Gastroesophageal sphincter (tissue), 4 donors: ENCODE measurements around the gene UGP2. TPM values are rescaled to one million over a fixed set of nuclear protein-coding genes. Genes with fewer than 3 reads are reported as not detected.
A peak's percentile ranks its signal among the peaks of the same experiment; 100 is the strongest.

ENCODE experiments used
- ATAC-seq: fragments of 150-250 bp; one replicate; pipeline ENCODE4 v1.9.1; 2016; ENCODE audit warnings: mild to moderate bottlenecking, moderate library complexity
- H3K27ac ChIP-seq, 4 donors: fragments of 200-600 bp; sonication (generic) in 3 of 4; 1 replicate in 3 of 4; 2 replicates in 1 of 4; pipeline ENCODE4 v1.5.1; 2016 to 2019
- H3K27me3 ChIP-seq: fragments of 200-600 bp; sonication (generic); one replicate; pipeline ENCODE4 v1.5.1; 2019
- H3K36me3 ChIP-seq, 2 donors: fragments of 200-600 bp; sonication (generic); one replicate each; pipeline ENCODE4 v1.5.1; 2019; ENCODE audit warnings: control low read depth in 1 of 2
- H3K4me1 ChIP-seq, 3 donors: fragments of 200-600 bp; sonication (generic); 1 replicate in 2 of 3; 2 replicates in 1 of 3; pipeline ENCODE4 v1.5.1; 2016 to 2019; ENCODE audit warnings: control low read depth in 2 of 3
- H3K4me3 ChIP-seq, 2 donors: fragments of 200-600 bp; sonication (generic); one replicate each; pipeline ENCODE4 v1.5.1; 2019; ENCODE audit warnings: mild to moderate bottlenecking in 1 of 2, moderate library complexity in 1 of 2
- H3K9me3 ChIP-seq, 3 donors: fragments of 200-600 bp; sonication (generic); one replicate each; pipeline ENCODE4 v1.5.1; 2017 to 2019; ENCODE audit warnings: control low read depth in 2 of 3
- EP300 ChIP-seq: sonication (generic); formaldehyde crosslinking; IDR thresholded peaks from one replicate; pipeline ENCODE4 v1.6.1; 2017; ENCODE audit warnings: antibody characterized with exemption, mild to moderate bottlenecking
- POLR2A ChIP-seq, 2 donors: fragments of 450-650 bp; IDR thresholded peaks; one replicate each; pipeline ENCODE4 v1.6.1; 2017; ENCODE audit warnings: antibody characterized with exemption in 2 of 2, mild to moderate bottlenecking in 2 of 2, moderate library complexity in 1 of 2
- POLR2AphosphoS5 ChIP-seq: sonication (generic); formaldehyde crosslinking; IDR thresholded peaks from one replicate; pipeline ENCODE4 v1.6.1; 2017; ENCODE audit warnings: antibody characterized with exemption
- WGBS, 2 donors: methylation state at CpG; one replicate each; pipeline ENCODE4 v1.1.5; 2018; ENCODE audit warnings: low coverage in 1 of 2; 5-methylcytosine and 5-hydroxymethylcytosine counted together
- total RNA-seq, 4 donors: library from RNA; depleted of rRNA; stranded (reverse); fragments of >200 nt; gene quantifications; one replicate each; pipeline ENCODE4 v1.1.0, GENCODE V29; 2016
- TF ChIP-seq, protein P1 (sequence below), 4 experiments: fragments of 200-600 bp in 2 of 4; fragments of 450-650 bp in 2 of 4; sonication (generic) in 1 of 4; IDR thresholded peaks; one replicate each; pipeline ENCODE4 v1.5.1; 2017 to 2019; ENCODE audit warnings: antibody characterized with exemption in 4 of 4, mild to moderate bottlenecking in 2 of 4, moderate library complexity in 2 of 4

The UGP2 gene
- total RNA-seq, 4 donors from 2014 or later = 151 to 222 (median 164) TPM

DNA sequence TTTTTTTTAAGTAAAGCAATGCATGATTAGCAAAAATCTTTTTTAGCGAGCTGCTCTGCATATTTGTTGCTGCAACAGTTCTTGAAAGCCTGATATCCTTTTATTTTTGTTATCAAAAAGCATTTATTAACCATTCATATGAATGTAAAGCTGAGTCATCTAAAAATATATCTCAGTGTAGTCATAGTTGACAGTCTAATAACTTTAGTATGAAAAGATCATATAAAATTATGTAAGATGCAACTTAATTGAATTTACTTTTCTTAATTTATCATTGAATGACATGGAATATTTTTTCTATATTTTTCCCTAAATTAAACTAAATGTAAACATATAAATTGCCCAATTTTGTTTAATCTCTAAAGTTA lies 8.5 kb downstream of the UGP2 start:
- Histone ChIP-seq H3K27me3 (no peaks in the 10 kb centered on the region), H3K27ac (no peak overlapping the region), H3K36me3 (no peaks in the 10 kb centered on the region), H3K4me3 (no peak overlapping the region), H3K4me1 (peaks cover 18 to 69% (median 37%) of the 10 kb centered on the region in 3 donors), H3K9me3 (no peaks in the 10 kb centered on the region)
- TF ChIP-seq POLR2A (IDR thresholded peaks at IDR 0.05) (no peak), EP300 (no peak), POLR2AphosphoS5 (no peak)
- TF ChIP-seq, protein P1, sequence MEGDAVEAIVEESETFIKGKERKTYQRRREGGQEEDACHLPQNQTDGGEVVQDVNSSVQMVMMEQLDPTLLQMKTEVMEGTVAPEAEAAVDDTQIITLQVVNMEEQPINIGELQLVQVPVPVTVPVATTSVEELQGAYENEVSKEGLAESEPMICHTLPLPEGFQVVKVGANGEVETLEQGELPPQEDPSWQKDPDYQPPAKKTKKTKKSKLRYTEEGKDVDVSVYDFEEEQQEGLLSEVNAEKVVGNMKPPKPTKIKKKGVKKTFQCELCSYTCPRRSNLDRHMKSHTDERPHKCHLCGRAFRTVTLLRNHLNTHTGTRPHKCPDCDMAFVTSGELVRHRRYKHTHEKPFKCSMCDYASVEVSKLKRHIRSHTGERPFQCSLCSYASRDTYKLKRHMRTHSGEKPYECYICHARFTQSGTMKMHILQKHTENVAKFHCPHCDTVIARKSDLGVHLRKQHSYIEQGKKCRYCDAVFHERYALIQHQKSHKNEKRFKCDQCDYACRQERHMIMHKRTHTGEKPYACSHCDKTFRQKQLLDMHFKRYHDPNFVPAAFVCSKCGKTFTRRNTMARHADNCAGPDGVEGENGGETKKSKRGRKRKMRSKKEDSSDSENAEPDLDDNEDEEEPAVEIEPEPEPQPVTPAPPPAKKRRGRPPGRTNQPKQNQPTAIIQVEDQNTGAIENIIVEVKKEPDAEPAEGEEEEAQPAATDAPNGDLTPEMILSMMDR (IDR thresholded peaks at IDR 0.05) = no peak
- ATAC-seq = no peak
- WGBS, 2 donors = 67 to 69% methylated on average over 1 of the region's 1 CpG

DNA sequence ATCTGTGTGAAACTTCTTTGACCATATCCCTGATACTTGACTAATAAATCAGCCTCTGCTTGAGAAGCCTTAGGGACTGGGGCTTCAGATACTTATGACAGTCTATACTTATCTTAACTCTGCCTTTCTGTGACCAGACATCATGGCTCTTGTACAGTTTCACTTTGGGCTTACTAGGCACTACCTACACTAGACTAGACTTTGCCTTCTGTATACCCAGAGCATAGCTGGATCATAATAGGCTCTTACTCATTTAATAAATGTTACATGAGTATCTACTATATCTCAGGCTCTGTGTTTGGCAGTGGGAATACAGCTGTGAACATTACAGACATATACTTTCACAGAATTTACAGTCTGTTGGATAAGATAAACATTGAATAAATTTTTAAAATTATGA lies 9.0 kb downstream of the UGP2 start:
- Histone ChIP-seq H3K36me3 (no peaks in the 10 kb centered on the region), H3K27ac (no peak overlapping the region), H3K9me3 (no peaks in the 10 kb centered on the region), H3K27me3 (no peaks in the 10 kb centered on the region), H3K4me3 (no peak overlapping the region), H3K4me1 (peaks cover 18 to 64% (median 36%) of the 10 kb centered on the region in 3 donors)
- ATAC-seq = no peak
- TF ChIP-seq POLR2AphosphoS5 (no peak), EP300 (no peak), POLR2A (IDR thresholded peaks at IDR 0.05) (no peak)
- TF ChIP-seq, protein P1 (IDR thresholded peaks at IDR 0.05) = no peak

DNA sequence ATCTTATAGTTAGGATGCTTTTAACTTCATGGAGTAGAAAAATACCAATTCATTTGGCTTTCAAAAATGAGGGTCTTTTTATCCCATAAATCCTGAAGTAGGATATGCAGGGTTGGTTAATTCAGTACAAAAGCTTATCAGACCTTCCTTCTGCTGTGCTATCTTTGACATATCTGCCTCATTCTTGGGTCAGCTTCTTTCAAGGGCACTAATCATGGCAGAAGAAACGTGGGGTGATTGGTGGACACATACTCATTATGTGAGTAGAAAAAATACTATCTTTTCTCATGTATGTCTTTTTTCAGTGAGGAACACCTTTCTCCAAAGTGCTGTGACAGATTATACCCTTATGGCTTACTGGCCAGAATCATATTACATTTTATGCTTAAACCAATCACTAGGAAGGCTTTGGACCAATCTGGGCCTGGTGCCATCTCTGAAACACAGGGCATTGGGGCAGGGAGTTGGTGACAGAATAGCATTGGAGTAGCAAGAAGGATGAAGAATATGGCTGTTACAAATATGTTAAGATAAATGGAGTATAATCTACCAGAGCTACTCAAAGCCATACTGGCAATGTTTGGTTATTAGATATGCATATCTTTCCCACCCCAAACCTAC lies 10.1 kb downstream of the UGP2 start:
- ATAC-seq = no peak
- WGBS, 2 donors = 92 to 100% methylated on average over 1 of the region's 1 CpG

DNA sequence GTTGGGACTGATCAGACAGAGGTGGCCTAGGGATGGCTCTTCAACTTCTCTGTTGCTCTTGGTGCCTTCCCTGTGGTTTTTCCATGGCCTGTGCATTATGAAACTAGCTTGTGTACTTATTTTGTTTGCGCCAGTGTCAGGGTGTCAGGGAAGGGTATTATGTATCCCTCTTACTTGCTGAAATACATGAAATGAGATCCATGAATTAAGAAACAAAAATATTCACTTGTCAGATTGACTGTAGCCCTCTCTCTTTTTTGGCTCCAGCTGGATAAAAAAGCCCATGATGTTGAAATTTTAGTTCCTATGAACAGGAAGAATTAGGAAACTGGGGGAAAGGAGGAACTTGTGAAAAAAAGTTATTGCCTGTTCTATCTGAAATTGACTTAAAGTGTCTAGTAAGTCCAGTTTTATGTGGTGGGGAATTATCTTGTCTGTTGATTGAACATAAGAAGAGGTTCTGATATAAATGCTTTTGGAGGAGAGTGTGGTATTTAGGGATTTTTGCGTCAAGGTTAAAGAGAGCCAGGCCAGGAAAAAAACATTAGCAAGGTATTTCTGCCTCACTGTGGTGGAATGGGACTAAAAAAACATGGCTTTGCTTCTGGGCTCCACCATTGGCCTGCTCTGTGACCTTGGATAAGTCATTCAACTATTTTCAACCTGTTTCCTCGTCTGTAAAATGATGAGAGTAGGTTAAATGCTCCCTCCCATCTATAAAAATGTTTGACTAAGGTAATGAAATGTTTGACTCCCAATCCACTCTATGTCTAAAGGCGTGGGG lies 12.0 kb downstream of the UGP2 start:
- Histone ChIP-seq H3K9me3 (no peaks in the 10 kb centered on the region), H3K36me3 (peaks cover 5 to 26% of the 10 kb centered on the region in 2 donors), H3K4me1 (peaks cover 13 to 43% (median 31%) of the 10 kb centered on the region in 3 donors), H3K27ac (peak overlapping the region in 1 of 4 donors; percentile 1), H3K27me3 (no peaks in the 10 kb centered on the region), H3K4me3 (no peak overlapping the region)
- 79 to 92% methylated on average over 4 of the region's 4 CpGs for WGBS, 2 donors
- TF ChIP-seq POLR2AphosphoS5 = no peak
- TF ChIP-seq, protein P1 (IDR thresholded peaks at IDR 0.05) = no peak
- TF ChIP-seq EP300 = no peak
- no peak for TF ChIP-seq POLR2A (IDR thresholded peaks at IDR 0.05)
- peak; percentile 41 for ATAC-seq

More for the DNA sequence above, 10.1 kb downstream of the UGP2 start:
- Histone ChIP-seq H3K4me3 (no peak overlapping the region), H3K9me3 (no peaks in the 10 kb centered on the region), H3K36me3 (peaks cover 0 to 7% of the 10 kb centered on the region in 2 donors), H3K4me1 (peaks cover 13 to 53% (median 31%) of the 10 kb centered on the region in 3 donors), H3K27ac (no peak overlapping the region), H3K27me3 (no peaks in the 10 kb centered on the region)
- TF ChIP-seq POLR2AphosphoS5 (no peak), POLR2A (IDR thresholded peaks at IDR 0.05) (no peak), EP300 (no peak)
- TF ChIP-seq, protein P1 (IDR thresholded peaks at IDR 0.05) = no peak
